Ovary (tissue), 3 donors: ENCODE results near the gene INHBA.

ENCODE experiments used
- EP300 ChIP-seq: sonication (generic); formaldehyde crosslinking; IDR thresholded peaks from one replicate; pipeline ENCODE4 v1.6.1; 2017; ENCODE audit warnings: antibody characterized with exemption
- POLR2A ChIP-seq: fragments of 450-650 bp; IDR thresholded peaks from one replicate; pipeline ENCODE4 v1.6.1; 2017; ENCODE audit warnings: antibody characterized with exemption, mild to moderate bottlenecking, moderate library complexity
- TF ChIP-seq, protein P1 (sequence below), 3 donors: fragments of 450-650 bp in 2 of 3; fragments of 200-600 bp in 1 of 3; IDR thresholded peaks; one replicate each; pipeline versions ENCODE4 v1.5.1 to v1.8.0; 2016 to 2022; ENCODE audit warnings: antibody characterized with exemption in 3 of 3, mild to moderate bottlenecking in 1 of 3
- donor health status: DM: no; HTN: no; CAD: no.

DNA sequence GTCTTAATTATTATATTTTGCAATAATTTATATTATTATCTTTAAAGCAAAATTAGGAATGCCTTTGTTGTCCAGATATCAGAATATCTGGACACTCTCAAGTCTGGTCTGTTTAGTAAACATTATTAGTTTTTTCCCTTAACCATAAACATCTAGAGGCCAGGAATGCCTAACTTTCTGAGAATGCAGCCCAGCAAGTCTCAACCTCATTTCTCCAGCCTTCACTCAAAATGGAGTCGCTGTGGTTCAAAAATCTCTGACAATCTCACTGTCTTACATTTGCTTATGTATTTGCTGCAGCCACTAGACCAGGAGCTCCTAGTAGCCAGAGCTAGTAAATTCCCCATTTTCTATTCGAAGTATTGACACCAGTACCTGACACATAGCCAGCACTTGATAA is 49.7 kb upstream of the INHBA start:
- TF ChIP-seq, protein P1, sequence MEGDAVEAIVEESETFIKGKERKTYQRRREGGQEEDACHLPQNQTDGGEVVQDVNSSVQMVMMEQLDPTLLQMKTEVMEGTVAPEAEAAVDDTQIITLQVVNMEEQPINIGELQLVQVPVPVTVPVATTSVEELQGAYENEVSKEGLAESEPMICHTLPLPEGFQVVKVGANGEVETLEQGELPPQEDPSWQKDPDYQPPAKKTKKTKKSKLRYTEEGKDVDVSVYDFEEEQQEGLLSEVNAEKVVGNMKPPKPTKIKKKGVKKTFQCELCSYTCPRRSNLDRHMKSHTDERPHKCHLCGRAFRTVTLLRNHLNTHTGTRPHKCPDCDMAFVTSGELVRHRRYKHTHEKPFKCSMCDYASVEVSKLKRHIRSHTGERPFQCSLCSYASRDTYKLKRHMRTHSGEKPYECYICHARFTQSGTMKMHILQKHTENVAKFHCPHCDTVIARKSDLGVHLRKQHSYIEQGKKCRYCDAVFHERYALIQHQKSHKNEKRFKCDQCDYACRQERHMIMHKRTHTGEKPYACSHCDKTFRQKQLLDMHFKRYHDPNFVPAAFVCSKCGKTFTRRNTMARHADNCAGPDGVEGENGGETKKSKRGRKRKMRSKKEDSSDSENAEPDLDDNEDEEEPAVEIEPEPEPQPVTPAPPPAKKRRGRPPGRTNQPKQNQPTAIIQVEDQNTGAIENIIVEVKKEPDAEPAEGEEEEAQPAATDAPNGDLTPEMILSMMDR (IDR thresholded peaks at IDR 0.05) = no peak
- TF ChIP-seq EP300 = no peak
- no peak for TF ChIP-seq POLR2A
